Hepatic stellate cell (primary cell): ENCODE measurements around the gene IPCEF1.

ENCODE experiments used
- DNase-seq: peaks from one replicate; pipeline ENCODE4 v3.0.0; 2011; ENCODE audit warnings: low spot score

IPCEF1 gene

GRCh38 chr6:154292855-154293519, 63.6 kb downstream of the IPCEF1 start:
- peak; percentile 60 for DNase-seq

DNA sequence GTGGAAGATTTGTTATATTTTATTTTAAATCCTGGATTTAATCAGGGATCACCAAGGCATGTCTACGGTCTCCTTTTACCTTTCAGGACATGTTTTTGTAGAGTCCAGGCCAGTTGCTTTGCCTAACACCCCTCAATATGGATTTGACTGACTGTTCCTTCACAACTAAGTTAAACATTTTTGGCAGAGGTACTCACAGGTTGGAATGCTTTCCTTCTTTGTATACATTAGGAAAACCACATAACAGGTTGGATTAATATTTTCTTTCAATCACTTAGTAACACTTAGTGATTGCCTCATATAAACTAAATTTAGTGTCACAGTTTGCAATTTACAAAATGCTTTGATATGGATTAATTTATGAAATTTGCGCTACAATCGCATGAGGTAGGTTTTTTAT, 64.5 kb downstream of the IPCEF1 start:
- no peak for DNase-seq

GRCh38 chr6:154289818-154290508, 66.6 kb downstream of the IPCEF1 start:
- DNase-seq, result no peak

- no peak for DNase-seq
These were observed 70.8 kb downstream of the IPCEF1 start for GRCh38 chr6:154285826-154286225.

- DNase-seq, result no peak
These were observed 72.2 kb downstream of the IPCEF1 start for GRCh38 chr6:154284313-154284853.

GRCh38 chr6:154280521-154280920, 76.1 kb downstream of the IPCEF1 start:
- no peak for DNase-seq

- no peak for DNase-seq
These were observed 79.0 kb downstream of the IPCEF1 start for GRCh38 chr6:154277629-154278017.

DNA sequence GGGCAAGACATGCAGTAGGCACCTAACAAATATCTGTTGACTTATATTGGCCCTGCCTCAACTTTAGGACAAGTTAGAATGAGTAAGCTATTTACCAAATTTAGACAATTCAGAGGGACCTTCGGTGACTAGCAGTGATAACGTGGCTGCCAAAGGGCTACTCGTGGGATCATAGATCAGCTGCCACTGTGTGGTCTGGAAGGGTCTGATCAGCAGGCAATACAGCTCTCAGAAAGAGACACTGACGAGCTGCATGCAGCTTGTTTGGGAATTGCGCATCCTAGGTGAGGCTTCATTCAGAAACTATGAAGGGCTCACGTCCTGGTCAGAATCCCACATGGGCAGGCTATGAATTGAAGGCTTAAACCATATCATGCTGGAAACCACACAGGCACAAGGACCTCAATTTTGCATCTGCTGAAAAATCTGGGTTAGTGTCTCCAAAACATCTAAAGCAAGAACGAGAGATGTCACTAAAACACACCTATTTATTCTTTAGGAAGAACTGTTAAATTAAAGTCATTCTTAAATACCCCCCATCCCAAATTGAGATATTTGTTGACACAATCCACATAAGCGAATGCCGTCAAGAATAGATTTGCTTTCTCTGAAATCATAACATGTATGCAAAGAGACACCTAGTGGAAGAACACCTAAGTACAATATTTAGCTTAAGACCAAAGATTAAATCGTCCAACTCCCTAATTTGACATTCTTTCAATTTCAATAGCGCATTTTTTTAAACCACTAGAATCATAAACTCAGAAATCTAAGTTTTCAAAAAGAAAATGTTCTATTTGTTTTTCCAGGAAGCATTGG, 79.6 kb downstream of the IPCEF1 start:
- DNase-seq, result no peak

- no peak for DNase-seq
These were observed 82.4 kb downstream of the IPCEF1 start for GRCh38 chr6:154274168-154274567.

DNA sequence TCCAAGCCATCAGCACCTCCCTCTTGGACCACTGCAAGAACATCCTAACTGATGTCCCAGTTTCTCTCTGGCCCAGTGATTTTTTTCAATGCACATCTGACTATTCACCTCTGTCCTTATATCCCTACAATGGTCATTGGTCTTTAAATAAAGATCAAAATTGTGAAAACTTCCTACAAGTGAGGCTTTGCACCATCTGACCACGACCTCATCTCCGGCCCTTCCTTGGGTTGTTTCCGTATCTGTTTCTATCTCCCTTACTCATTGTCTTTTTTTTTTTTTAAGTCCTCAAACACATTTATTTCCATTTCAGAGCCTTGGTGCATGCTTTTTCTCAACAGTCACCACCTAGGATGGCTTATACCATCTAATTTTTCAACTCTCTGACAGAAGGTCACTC, 88.1 kb downstream of the IPCEF1 start:
- no peak for DNase-seq

DNA sequence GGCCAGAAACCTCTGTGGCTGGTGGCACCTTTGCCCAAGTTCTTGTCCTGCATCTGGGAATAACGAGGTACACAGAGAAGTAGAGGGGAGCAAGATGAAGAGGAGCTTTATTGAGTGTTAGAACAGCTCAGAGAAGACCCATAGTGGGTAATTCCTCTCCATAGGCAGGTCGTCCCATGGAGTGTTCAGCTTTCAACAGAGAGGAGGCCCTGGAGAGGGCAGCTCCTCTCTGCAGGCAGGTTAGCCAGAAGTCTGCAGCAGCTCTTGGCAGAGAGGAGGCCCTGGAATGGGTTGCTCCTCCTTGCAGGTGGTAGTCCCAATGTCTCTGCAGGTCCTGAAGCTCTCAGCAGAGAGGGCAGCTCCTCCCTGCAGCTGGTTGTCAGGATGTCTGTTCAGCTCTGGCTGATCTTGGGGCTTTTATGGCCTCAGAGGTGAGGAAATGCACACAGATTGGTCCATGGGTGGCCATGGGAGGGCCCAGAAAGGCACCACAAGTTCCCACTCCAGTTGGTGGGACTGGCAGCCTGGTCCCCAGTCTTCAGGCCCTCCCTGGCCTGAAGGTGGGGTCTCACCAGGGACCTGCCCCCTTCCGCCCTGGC, 89.0 kb downstream of the IPCEF1 start:
- DNase-seq, result no peak

DNA sequence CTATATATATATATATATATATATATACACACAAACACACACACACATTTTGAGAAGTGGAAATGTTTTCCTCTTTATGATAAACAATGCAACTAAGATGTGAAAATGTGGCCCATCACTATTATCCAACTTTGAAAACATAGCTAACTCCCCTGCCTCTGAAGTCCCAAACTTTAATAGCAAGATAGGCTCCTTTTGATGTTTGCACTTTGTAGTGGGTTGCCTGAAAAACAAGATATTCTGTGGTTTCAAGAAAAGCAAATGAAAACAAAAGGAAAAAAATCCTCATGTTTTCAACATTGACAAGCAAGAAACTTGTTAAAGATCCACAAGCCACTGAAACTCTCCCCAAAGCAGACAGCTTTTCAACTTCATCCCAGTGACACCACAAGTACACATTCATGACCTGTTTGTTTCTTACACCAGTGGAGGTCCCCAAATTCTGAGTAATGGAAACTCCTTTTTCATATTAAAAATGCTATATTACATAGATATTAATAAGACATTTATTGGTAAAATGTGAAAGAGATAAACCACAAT, 90.0 kb downstream of the IPCEF1 start:
- DNase-seq, result no peak

DNA sequence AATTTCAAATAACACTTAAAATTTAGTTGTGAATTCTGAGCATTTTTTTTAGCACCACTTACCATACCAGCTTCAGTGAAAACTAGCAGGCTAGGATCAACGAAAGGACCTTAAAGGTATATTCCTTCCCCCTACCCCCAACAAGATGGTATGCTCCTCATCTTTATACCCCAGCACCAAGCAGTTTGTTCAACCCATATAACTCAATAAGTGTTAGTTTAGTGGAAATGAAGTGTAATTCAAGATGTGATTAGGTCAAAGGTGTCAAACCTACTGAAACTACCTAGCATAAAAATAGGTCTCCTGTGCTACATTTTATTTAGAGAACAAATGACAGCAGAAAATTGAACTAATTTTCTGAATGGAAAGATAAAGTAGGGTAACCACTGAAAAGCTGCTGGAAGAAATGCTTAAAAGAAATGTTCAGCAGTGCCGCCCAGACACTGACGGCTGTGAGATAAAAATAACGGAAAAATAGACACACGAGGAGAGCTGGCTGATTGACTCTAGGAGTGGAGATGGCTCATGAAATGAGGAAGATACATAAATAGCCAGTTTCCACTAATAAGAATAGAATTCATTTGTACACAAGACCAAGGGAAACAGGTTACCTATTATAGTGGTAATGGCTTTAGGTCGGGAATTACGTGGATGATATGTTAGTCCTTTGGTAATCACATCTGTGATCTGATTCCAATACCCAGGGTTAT, 94.8 kb downstream of the IPCEF1 start:
- no peak for DNase-seq

- DNase-seq, result no peak
These were observed 98.4 kb downstream of the IPCEF1 start for GRCh38 chr6:154258064-154258757.

DNA sequence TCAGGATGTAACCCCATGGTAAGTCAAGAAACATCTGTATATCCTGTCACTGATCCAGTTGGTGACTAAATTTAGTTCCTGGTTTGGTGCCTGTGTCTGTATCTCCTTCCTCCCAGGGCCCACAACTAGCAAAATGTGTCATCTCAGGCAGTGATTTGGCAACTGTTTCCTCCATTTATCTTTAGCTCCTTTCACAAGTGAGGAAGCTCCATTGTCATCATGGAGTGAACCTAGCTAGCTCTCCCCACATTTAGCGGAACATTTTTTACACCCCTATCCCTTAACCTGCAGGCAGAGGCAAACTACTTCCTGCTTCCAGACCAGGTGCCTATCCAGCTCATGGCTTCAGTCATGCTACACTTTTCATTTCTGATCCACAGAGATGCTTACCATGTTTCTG, 99.5 kb downstream of the IPCEF1 start:
- DNase-seq, result no peak

DNA sequence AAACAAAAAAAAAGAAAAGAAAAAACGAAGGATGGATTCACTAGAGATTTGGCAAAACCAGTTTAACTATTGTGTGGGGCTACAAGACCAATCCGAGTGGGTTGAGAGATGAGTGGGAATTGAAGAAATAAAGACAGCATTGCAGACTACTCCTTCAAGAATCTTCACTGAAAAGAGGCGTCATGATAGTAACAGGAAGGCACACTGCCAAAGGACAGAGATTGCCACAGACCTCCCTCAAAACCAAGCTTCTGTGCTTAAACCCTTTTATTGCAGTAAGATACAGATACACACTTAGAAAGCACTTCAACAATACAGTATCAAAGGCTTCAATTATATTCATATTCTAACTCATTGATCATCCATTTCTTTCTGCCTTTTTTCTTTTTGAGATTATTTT, 103.9 kb downstream of the IPCEF1 start:
- DNase-seq, result no peak

GRCh38 chr6:154251116-154251515, 105.5 kb downstream of the IPCEF1 start:
- DNase-seq, result no peak

GRCh38 chr6:154249499-154250298, 106.9 kb downstream of the IPCEF1 start:
- DNase-seq, result no peak

DNA sequence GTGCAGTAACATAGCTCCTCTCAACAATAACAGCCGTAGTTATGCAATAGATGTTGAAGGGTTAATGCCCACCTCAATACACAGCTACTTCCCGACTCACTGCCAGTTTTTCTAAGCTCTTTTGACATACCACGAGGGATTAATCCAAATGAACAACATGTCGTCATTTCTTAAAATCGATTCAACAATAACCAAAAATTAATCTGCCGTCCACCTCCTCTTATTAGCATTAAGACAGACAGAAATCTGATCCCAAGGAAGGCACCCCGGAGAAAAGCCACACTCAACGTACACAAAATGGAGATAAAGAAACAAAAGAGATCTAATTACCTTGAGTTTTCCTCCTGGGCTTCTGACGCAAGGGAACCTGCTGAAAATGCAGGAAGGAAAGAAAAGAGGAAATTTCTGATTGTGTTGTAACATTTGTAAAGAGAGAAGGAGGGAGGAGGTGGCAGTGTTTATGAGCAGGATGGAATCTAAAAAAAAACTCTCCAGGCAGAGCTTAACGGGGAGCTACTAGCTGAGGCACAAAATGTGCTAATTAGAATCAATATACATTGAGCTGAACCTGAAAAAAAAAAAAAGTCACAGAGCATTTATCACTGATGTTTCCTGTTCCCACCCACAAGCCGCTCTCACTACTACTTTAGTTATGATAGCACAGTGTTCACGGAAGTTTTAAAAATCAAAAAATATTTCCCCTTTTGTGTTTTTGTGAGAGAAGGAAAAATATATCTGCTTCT, 109.3 kb downstream of the IPCEF1 start:
- no peak for DNase-seq
